ENCODE data around the gene MSL1. TPM values are rescaled to one million over a fixed set of nuclear protein-coding genes. Genes with fewer than 3 reads are reported as not detected.

Gene MSL1
- total and polyA plus RNA-seq, 2 of the 4 experiments (the other 2 are of a cell fraction): 28.3 to 48.4 TPM

DNA sequence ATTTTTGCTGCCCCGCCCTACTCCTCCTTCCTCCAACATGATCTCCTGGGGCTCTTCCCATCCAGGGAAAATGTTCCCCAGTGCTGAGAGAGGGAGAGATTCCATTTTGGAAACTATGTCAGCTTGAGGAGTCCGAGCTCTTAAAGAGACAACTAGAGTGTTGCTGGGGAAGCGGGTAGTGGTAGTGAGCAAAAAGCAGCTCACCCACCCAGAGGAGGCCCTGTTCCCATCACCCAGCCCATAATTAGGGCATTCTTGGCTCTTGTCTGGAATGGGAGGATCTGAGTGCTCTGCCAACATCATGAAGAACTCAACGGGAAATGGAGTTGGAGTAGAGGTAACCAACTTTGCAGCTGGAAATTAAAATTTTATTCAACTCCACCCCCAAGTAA, 9.1 kb upstream of the MSL1 start (continued):
- TF ChIP-seq BHLHE40 (IDR thresholded peaks at IDR 0.05; ENCODE audit: low read depth, low read length) (no peak), MAZ (IDR thresholded peaks at IDR 0.05; ENCODE audit: borderline replicate concordance, low read depth, low read length) (no peak), NFE2L2 (IDR thresholded peaks at IDR 0.05; ENCODE audit: low read depth, low read length) (no peak), CEBPB (IDR thresholded peaks at IDR 0.05; ENCODE audit: low read depth, low read length) (no peak), RAD21 (IDR thresholded peaks at IDR 0.05; ENCODE audit: low read length) (no peak)
